Gastrocnemius medialis (tissue), 4 donors: ENCODE data around the gene SLC25A29. TPM values are rescaled to one million over a fixed set of nuclear protein-coding genes. Genes with fewer than 3 reads are reported as not detected.

Experiments used
- ATAC-seq, 2 donors: fragments of 150-250 bp; one replicate each; pipeline ENCODE4 v1.9.1; 2016
- DNase-seq, 2 donors: peaks; one replicate each; pipeline ENCODE4 v3.0.0-alpha.2; 2019
- H3K27ac ChIP-seq, 4 donors: fragments of 200-600 bp; sonication (generic); 1 replicate in 1 of 4; 2 replicates in 3 of 4; pipeline ENCODE4 v1.5.1; 2016 to 2018; ENCODE audit warnings: mild to moderate bottlenecking in 2 of 4, moderate library complexity in 1 of 4
- H3K27me3 ChIP-seq, 3 donors: fragments of 200-600 bp; sonication (generic) in 2 of 3; 1 replicate in 1 of 3; 2 replicates in 2 of 3; pipeline versions ENCODE4 v1.5.1 to v1.6.0; 2016 to 2019; ENCODE audit warnings: mild to moderate bottlenecking in 1 of 3, moderate library complexity in 1 of 3
- H3K36me3 ChIP-seq, 2 donors: fragments of 200-600 bp; sonication (generic) in 1 of 2; one replicate each; pipeline ENCODE4 v1.5.1; 2017 to 2018
- H3K4me1 ChIP-seq, 2 donors: fragments of 200-600 bp; sonication (generic) in 1 of 2; one replicate each; pipeline ENCODE4 v1.5.1; 2016 to 2017; ENCODE audit warnings: mild to moderate bottlenecking in 2 of 2
- H3K4me3 ChIP-seq, 4 donors: fragments of 200-600 bp; sonication (generic) in 3 of 4; 1 replicate in 1 of 4; 2 replicates in 3 of 4; pipeline ENCODE4 v1.5.1; 2016 to 2019; ENCODE audit warnings: mild to moderate bottlenecking in 2 of 4
- H3K9me3 ChIP-seq, 3 donors: fragments of 200-600 bp; sonication (generic) in 2 of 3; 1 replicate in 1 of 3; 2 replicates in 2 of 3; pipeline ENCODE4 v1.5.1; 2016 to 2019
- POLR2A ChIP-seq, 2 donors: fragments of 450-650 bp; IDR thresholded peaks; one replicate each; pipeline ENCODE4 v1.6.1; 2017; ENCODE audit warnings: antibody characterized with exemption in 2 of 2, mild to moderate bottlenecking in 2 of 2, moderate library complexity in 2 of 2
- in situ Hi-C, 4 donors: fragments of 200-750 bp; cut with MboI; loops; one replicate each; pipeline versions ENCODE4 v1.15.0 to v1.8.0; 2017; ENCODE audit warnings: low sequenced_read_pairs in 4 of 4
- intact Hi-C: fragments of 100-400 bp; cut with DNase I; formaldehyde crosslinking; loops from one replicate; pipeline ENCODE4 v1.15.1; 2023; ENCODE audit warnings: low total_unique reads
- total RNA-seq, 4 donors: library from RNA; depleted of rRNA; stranded (reverse); fragments of >200 nt; gene quantifications; one replicate each; pipeline versions ENCODE4 v1.1.0 to v1.2.3, GENCODE V29; 2016
- TF ChIP-seq, protein P1 (sequence below), 5 experiments: fragments of 450-650 bp in 3 of 5; fragments of 200-600 bp in 2 of 5; sonication (generic) in 2 of 5; IDR thresholded peaks in 4 of 5; conservative IDR thresholded peaks in 1 of 5; 1 replicate in 4 of 5; 2 replicates in 1 of 5; pipeline ENCODE4 v1.5.1; 2016 to 2019; ENCODE audit warnings: antibody characterized with exemption in 5 of 5, mild to moderate bottlenecking in 3 of 5, moderate library complexity in 3 of 5

The SLC25A29 gene
- total RNA-seq, 4 donors from 2014 or later = 9.0 to 17.4 (median 13.4) TPM

DNA sequence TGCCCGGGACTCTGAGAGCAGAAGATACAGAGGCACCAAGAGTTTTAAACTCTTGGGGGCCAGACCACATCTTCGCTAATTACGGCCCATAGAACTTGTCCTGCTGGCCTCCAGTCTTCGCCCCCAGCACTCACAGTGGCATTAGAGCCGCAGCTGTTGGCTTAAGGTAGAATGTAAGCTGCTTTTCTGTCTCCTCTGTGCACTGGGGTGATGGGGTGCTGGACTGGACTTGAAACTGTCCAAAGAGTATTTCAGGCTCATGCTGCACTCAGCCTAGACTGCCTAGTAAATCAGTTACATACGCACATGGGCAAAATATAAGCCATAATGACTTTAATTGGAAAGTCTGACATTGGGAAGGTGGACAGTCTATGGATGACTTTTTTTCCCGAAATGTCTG, 38.3 kb downstream of the SLC25A29 start:
- in situ Hi-C loops = no loop called here
- no peak overlapping the region for H3K4me3 ChIP-seq
- H3K9me3 ChIP-seq = no peaks in the 10 kb centered on the region
- ATAC-seq = no peak
- H3K36me3 ChIP-seq = peaks cover 0 to 10% of the 10 kb centered on the region in 2 donors
- H3K27ac ChIP-seq = no peak overlapping the region
- intact Hi-C loops = no loop called here
- peaks cover 32 to 42% of the 10 kb centered on the region in 2 donors for H3K4me1 ChIP-seq
- no peaks in the 10 kb centered on the region for H3K27me3 ChIP-seq
- TF ChIP-seq, protein P1, sequence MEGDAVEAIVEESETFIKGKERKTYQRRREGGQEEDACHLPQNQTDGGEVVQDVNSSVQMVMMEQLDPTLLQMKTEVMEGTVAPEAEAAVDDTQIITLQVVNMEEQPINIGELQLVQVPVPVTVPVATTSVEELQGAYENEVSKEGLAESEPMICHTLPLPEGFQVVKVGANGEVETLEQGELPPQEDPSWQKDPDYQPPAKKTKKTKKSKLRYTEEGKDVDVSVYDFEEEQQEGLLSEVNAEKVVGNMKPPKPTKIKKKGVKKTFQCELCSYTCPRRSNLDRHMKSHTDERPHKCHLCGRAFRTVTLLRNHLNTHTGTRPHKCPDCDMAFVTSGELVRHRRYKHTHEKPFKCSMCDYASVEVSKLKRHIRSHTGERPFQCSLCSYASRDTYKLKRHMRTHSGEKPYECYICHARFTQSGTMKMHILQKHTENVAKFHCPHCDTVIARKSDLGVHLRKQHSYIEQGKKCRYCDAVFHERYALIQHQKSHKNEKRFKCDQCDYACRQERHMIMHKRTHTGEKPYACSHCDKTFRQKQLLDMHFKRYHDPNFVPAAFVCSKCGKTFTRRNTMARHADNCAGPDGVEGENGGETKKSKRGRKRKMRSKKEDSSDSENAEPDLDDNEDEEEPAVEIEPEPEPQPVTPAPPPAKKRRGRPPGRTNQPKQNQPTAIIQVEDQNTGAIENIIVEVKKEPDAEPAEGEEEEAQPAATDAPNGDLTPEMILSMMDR (IDR thresholded peaks at IDR 0.05 in 4 of 5, conservative IDR thresholded peaks at IDR 0.05 in 1 of 5) = no peak
- no peak for TF ChIP-seq POLR2A (IDR thresholded peaks at IDR 0.05)
- DNase-seq = no peak

DNA sequence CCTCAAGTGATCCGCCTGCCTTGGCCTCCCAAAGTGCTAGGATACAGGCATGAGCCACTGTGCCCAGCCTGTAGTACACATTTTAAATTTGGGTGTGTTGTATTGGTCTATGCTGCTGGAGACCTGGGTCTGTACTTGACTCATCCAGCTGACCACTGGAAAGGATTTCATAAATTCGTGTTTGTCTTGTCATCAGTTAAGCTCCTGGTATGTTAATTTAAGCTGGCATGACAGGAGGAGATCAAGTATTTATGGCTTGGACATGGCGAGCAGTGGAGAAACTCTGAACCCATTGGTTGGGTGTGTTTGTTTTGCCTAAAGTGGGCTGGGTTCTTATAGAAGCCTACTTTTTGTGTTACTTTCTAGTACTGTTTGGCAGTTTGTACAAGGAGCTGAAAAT, 43.1 kb downstream of the SLC25A29 start:
- no peak for TF ChIP-seq POLR2A (IDR thresholded peaks at IDR 0.05)
- Histone ChIP-seq H3K9me3 (no peaks in the 10 kb centered on the region), H3K27me3 (no peaks in the 10 kb centered on the region), H3K4me1 (peaks cover 45 to 55% of the 10 kb centered on the region in 2 donors), H3K36me3 (peaks cover 0 to 11% of the 10 kb centered on the region in 2 donors), H3K4me3 (no peak overlapping the region), H3K27ac (peak overlapping the region in 3 of 4 donors; percentile 18 to 20 (median 19))
- no peak for DNase-seq
- in situ Hi-C loops = no loop called here
- ATAC-seq = no peak
- intact Hi-C loops = no loop called here

DNA sequence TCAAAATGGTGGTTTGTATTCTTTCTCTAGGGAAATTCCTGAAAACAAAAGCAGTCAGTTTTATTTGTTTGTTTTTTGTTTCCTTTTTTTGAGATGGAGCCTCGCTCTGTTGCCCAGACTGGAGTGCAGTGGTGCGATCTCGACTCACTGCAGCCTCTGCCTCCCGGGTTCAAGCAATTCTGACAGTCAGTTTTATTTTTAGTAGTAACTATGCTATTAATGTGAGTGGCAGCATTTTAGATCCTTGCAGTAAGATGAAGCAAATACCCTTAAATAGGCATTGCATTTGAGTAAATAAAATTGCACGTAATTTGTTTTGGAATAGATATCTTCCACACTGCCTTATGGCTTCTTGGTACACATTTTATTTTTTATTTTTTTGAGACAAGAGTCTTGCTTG, 43.7 kb downstream of the SLC25A29 start:
- in situ Hi-C loops (no loop called here), intact Hi-C loops (no loop called here)
- peak overlapping the region; percentile 9 to 30 (median 19) for H3K27ac ChIP-seq
- H3K4me3 ChIP-seq = no peak overlapping the region
- no peaks in the 10 kb centered on the region for H3K9me3 ChIP-seq
- no peak for TF ChIP-seq POLR2A (IDR thresholded peaks at IDR 0.05)
- TF ChIP-seq, protein P1 (IDR thresholded peaks at IDR 0.05 in 4 of 5, conservative IDR thresholded peaks at IDR 0.05 in 1 of 5) = no peak
- H3K36me3 ChIP-seq = peaks cover 0 to 11% of the 10 kb centered on the region in 2 donors
- H3K27me3 ChIP-seq = no peaks in the 10 kb centered on the region
- no peak for ATAC-seq
- H3K4me1 ChIP-seq = peaks cover 44 to 53% of the 10 kb centered on the region in 2 donors
- DNase-seq = no peak

DNA sequence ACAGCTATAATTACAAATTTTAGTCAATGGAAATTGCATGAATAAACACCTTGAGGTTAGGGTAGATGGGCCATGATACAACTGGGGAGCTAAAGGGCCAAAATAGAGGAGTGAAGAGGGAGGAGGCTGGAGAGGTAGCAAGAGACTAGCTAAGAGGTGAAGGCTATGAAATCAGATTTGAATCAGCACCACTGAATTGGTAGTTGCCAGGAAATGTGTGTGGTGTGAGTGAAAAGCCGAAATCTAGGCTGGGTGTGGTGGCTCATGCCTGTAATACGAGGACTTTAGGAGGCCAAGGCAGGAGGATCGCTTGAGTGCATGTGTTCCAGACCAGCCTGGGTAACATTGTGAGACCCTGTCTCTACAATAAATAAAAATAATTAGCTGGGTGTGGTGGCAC, 44.6 kb downstream of the SLC25A29 start:
- Histone ChIP-seq H3K27me3 (no peaks in the 10 kb centered on the region), H3K36me3 (peaks cover 0 to 11% of the 10 kb centered on the region in 2 donors), H3K27ac (peak overlapping the region in 2 of 4 donors; percentile 9 to 20), H3K4me3 (no peak overlapping the region), H3K4me1 (peaks cover 36 to 45% of the 10 kb centered on the region in 2 donors), H3K9me3 (no peaks in the 10 kb centered on the region)
- DNase-seq (no peak), ATAC-seq (no peak)
- intact Hi-C loops = no loop called here
- in situ Hi-C loops = no loop called here
- TF ChIP-seq, protein P1 (IDR thresholded peaks at IDR 0.05 in 4 of 5, conservative IDR thresholded peaks at IDR 0.05 in 1 of 5) = no peak
- TF ChIP-seq POLR2A (IDR thresholded peaks at IDR 0.05) = no peak

DNA sequence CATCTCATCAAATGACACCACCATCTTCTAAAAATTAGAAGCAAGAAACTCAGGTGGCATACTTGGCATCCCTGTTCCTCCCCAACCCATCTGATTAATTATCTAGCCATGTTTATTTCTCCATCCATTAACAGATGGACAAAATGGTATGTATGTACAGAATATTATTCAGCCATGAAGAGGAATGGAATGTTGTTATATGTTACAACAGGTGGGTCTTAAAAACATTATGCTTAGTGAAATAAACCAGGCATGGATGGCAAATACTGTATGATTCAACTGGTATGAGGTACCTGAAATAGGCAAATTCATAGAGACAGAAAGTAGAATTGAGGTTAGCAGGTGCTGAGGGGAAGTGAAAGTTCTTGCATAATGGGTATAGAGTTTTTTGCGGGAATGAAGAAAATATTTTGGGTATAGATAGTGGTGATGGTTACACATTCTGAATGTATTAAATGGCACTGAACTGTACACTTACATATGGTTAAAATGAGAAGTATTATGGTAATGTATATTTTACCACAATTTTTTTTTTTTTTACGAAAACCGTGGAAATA, 49.8 kb downstream of the SLC25A29 start:
- intact Hi-C loops = no loop called here
- no peak overlapping the region for H3K27ac ChIP-seq
- DNase-seq (no peak), ATAC-seq (no peak)
- H3K36me3 ChIP-seq = no peaks in the 10 kb centered on the region
- TF ChIP-seq POLR2A (IDR thresholded peaks at IDR 0.05) = no peak
- TF ChIP-seq, protein P1 (IDR thresholded peaks at IDR 0.05 in 4 of 5, conservative IDR thresholded peaks at IDR 0.05 in 1 of 5) = no peak
- in situ Hi-C loops = no loop called here
- peaks cover 25 to 32% of the 10 kb centered on the region in 2 donors for H3K4me1 ChIP-seq
- H3K4me3 ChIP-seq = no peak overlapping the region
- no peaks in the 10 kb centered on the region for H3K27me3 ChIP-seq
- H3K9me3 ChIP-seq = no peaks in the 10 kb centered on the region
